ENCODE results near the gene TRIM4.
"Not testable (repeated sequence)": the region's sequence is repeated elsewhere in the genome, so short reads cannot be mapped to it uniquely, and the experiment has no call there.

The TRIM4 gene

DNA sequence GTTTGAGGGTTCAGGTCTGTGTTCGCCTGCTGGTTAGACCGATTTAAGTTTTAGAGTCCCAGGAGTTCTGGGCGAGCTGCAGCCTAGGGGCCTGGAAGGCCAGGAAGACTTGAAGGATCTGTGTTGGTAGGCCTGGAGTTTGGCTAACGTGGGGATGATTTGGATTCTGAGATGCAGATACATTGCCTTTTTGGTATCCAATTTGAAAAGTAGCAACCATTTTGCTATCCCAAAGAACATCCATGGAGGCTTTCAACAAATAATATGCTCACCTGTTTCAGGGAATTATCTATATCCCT, 433 bp upstream of the TRIM4 start:
- DNase-seq: no peak

GRCh38 chr7:99910976-99911375, 8.4 kb downstream of the TRIM4 start:
- no peak for DNase-seq

DNA sequence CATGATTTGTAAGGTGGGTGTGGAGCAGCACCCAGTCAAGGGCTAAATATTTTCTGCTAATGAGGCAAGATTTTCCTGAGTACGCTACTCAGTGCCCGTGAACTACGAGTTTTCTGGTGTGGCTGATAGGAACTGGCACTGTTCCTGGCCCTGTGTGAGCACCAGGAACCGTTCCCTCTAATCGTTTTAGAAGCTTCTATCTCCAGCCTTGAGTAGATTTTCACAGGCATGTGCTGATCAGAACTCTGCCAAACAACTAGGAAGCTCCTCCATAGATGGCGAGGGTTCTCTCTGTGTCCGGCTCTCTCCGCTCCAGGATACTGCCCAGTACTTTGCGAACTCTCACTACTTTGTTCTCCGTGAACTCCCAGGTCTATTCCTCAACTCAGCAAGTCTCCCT, 17.7 kb downstream of the TRIM4 start:
- DNase-seq: no peak

DNA sequence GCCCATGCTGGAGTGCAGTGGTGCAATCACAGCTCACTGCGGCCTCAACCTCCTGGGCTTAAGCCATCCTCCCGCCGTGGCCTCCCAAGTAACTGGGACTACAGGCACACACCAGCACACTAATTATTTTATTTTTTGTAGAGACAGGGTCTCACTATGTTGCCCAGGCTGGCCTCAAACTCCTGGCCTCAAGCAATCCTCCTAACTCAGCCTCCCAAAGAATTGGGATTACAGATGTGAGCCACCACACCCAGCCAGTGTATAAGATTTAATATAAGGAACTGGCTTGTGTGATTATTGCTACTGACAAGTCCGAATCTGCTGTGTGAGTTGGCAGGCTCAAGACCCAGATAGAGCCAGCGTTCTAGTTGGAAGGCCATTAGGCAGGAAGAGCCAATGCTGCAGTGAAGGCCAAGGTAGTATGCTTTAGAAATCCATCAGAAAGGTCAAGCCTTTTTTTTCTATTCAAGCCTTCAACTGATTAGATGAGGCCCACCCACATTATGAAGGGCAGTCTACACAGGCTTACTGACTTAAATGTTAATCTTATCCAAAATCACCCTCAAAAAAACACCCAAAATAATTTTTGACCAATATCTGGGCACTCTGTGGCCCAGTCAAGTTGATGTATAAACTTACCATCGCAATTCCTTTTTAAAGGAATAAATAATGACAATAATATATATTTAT, 19.4 kb downstream of the TRIM4 start:
- no peak for DNase-seq

DNA sequence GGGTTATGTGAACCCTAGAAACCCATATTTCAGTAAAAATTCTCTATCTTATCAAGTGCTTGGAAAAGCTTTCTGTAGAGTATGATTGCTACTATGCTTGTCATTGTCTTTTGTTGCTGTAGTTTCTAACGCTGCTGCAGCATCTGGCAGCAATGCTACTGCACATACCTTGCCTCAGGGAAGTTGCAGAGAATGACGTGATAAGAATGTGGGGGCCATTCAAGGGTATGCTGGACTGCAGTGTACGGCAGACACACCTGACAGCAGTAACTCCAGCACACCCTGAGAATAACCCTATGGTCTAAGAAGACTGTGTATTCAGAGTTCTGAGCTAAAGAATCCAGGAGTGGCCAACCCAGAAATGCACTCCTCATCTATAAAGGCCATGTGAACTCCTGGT, 20.5 kb downstream of the TRIM4 start:
- no peak for DNase-seq

DNA sequence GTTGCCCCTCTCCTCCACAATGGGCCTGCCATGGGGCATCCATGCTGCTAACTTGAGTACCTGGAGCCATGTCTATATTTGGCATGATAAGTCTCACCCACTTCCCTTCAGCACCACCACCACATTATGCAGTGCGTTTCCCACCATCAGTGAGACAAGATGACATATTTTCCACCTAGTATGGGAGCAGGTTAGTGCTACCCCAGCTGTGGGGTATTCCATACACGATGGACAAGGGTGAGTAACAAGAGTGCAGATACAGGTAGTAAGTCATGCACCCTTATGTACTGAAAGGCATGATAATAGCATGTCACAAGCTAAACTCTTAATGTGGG, 21.3 kb downstream of the TRIM4 start:
- no peak for DNase-seq

GRCh38 chr7:99897322-99898022, 21.9 kb downstream of the TRIM4 start:
- no peak for DNase-seq

DNA sequence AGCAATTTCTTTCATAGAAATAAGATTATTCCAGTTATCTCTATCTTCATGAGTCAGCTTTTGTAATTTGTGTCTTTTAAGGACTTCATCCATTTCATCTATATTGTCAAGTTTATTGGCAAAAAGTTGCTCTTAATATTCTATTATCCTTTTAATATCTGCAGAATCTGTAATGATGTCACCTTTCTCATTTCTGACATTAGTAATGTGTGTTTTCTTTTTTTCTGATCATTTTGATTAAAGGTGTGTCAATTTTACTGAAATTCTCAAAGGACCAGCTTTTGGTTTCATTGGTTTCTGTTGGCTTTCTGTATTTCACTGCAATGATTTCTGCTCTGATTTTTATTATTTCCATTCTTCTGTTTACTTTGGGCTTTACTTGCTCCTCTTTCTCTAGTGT, 24.6 kb downstream of the TRIM4 start:
- DNase-seq: no peak

- DNase-seq: no peak
These were observed 26.1 kb downstream of the TRIM4 start for GRCh38 chr7:99893280-99893679.

DNA sequence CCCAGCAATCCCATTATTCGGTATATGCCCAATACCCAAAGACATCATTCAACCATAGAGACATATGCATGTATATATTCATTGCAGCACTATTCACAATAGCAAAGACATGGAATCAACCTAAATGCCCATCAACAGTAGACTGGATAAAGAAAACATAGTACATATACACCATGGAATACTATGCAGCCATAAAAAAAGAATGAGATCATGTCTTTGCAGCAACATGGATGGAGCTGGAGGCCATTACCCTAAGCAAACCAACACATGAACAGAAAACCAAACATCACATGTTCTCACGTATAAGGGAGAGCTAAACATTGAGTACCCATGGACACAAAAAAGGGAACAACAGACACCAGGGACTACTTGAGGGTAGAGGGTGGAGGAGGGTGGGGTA, 29.0 kb downstream of the TRIM4 start:
- DNase-seq: not testable (repeated sequence)

DNA sequence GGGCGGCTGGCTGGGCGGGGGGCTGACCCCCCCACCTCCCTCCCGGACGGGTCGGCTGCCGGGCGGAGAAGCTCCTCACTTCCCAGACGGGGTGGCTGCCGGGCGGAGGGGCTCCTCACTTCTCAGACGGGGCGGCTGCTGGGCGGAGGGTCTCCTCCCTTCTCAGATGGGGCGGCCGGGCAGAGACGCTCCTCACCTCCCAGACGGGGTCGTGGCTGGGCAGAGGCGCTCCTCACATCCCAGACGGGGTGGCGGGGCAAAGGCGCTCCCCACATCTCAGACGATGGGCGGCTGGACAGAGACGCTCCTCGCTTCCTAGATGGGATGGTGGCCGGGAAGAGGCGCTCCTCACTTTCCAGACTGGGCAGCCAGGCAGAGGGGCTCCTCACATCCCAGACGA, 31.0 kb downstream of the TRIM4 start:
- DNase-seq: not testable (repeated sequence)

DNA sequence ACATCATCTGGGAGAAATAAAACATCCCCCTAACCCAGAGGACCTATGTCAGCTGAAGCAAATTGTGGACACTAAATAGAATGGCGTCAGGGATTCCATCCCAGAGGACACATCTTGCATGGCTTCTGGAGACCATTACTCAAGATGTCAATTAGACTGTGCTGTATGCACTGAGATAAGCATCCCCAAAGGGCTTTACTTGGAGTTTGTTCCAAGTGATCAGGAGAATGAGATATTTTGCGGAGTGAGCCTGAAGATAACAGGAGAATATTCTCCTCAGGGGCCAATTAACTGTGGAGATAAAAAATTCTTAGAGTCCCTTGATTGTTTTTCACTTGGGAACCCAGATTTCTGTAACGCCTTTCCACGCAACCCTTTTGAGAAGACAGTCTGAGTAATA, 38.0 kb downstream of the TRIM4 start:
- DNase-seq: no peak

GRCh38 chr7:99876933-99877332, 42.4 kb downstream of the TRIM4 start, which contains the start of gene OR2AE1:
OR2AE1 (minus strand) TSS chr7:99877033; CDS start chr7:99877033, 0 bp downstream.
- no peak for DNase-seq

- DNase-seq: peak; percentile 75
These were observed 42.8 kb downstream of the TRIM4 start for GRCh38 chr7:99876491-99876890.

GRCh38 chr7:99868246-99868645, 51.1 kb downstream of the TRIM4 start:
- no peak for DNase-seq

DNA sequence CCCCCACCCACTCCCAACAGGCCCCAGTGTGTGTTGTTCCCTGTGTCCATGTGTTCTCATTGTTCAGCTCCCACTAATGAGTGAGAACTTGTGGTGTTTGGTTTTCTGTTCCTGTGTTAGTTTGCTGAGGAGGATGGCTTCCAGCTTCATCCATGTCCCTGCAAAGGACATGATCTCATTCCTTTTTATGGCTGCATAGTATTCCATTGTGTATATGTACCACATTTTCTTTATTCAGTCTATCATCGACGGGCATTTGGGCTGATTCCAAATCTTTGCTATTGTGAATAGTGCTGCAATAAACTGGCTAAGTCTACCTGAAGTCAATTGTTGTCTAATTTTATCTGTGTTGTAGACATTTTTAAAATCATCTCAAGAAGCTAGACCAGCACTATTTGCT, 51.9 kb downstream of the TRIM4 start:
- DNase-seq: not testable (repeated sequence)

GRCh38 chr7:99863847-99864440, 55.4 kb downstream of the TRIM4 start:
- no peak for DNase-seq

- no peak for DNase-seq
These were observed 58.8 kb downstream of the TRIM4 start for GRCh38 chr7:99860281-99861127.

GRCh38 chr7:99855236-99855635, 64.1 kb downstream of the TRIM4 start:
- no peak for DNase-seq

- no peak for DNase-seq
These were observed 70.7 kb downstream of the TRIM4 start for GRCh38 chr7:99848420-99849216.

DNA sequence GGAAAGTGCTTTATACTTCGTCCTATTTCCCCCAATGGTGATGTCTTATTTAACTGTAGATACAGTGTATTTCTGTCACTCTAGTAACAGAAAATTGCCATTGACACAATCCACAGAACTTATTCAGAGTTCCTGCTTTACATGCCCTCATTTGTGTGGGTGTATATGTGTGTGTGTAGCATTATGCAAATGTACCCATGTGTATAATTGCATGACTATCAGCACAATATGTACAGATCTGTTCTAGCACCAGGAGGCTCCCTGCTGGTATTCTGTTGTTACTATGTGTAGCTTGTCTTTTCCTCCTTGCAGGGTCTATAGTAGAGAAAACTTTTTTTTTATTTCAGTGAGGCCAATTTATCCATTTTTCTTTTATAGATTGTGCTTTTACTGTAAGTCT, 75.0 kb downstream of the TRIM4 start:
- DNase-seq: no peak

DNA sequence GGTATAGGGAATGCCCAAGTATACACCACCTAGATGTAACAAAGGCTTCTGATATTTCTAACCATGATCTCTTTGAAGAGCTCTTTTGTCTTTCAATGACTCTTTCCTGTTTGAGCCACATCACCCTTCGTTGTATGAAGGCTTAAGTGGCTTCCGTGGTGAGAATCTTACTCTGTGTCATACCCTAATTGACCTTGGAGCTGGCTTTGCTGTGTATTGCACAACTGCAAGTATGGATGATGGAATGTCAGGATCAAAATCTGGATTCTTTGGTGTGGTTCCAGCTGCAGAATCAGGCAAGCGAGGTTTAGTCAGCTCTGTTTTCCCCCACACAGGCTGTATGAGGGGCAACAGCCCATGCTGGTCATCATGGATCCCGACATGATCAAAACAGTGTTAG, 75.5 kb downstream of the TRIM4 start:
- no peak for DNase-seq

DNA sequence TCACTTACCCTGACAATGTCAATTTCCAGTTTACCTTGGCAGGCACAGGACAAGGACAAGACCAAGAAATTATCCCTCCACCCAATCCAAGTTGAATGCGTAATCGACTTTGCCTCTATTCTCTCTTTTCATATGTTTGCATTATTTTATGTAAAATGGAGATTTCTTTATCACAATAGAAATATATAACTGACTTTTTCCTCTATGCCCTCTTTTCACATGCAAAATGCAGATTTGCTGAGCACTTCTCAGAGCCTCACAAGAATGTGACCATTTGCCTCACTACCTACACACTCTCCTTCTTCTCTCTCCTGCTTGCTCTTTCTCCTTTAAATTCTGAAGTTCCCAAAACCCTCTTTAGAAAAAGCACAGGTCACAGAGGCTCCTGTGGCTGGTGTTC, 76.4 kb downstream of the TRIM4 start:
- DNase-seq: no peak

All from GF-D8 (cell line).